ENCODE results near the gene C4orf36.

The C4orf36 gene

DNA sequence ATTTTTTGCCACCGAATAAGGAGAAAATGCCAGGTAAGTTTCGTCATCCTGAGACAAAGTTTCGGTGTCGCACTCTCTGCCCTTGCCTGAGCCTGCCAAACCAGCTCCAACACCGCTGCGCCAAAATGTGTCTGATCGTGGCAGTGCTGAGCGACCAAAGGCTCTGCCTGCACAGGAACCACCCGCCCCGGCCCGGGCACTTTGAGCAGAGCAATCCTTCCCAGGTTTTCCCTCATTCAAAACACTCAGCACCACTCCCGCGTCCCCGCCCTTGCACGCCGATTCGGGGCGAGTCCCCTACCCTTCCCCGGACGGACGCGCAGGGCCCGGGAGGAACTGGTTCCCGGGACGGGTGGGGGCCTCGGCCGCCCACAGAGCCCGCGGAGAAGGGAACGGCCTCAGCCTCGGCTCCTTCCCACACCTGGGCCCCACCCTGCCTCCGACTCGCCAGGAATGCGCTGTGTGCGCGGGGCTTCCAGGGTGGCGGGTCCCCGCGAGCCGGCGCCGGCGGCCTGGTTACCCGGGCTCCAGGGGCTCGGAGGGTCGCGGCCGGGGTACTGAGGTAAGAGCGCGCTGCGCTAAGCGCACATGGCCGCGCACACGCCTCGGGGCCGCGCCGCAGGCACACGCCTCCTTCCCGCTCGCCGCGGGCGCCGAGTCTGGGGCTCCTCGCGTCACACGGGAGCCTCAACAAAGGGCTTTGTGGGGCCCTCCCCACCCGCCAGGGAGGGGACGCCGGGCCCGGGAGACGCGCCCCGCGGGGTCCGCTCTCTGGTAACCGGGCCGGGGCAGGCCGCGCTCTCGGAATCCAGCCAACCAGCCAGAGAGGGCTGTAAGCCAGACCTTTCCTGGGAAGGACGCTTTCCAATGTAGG, at the start of gene C4orf36:
TSS of gene C4orf36 (minus strand) at position 661 of the 874 bp plus-strand sequence. CDS start 902 bp downstream, outside the sequence.
- Mint-ChIP-seq H3K9me3 (no peaks in the 10 kb centered on the region), H3K36me3 (ENCODE audit: low read depth) (no peaks in the 10 kb centered on the region), H3K27ac (peak within 1 kb of the TSS; percentile 41), H3K27me3 (peaks cover 21% of the 10 kb centered on the region), H3K4me1 (ENCODE audit: low read depth) (peaks cover 8% of the 10 kb centered on the region), H3K4me3 (peak within 1 kb of the TSS; percentile 80)

DNA sequence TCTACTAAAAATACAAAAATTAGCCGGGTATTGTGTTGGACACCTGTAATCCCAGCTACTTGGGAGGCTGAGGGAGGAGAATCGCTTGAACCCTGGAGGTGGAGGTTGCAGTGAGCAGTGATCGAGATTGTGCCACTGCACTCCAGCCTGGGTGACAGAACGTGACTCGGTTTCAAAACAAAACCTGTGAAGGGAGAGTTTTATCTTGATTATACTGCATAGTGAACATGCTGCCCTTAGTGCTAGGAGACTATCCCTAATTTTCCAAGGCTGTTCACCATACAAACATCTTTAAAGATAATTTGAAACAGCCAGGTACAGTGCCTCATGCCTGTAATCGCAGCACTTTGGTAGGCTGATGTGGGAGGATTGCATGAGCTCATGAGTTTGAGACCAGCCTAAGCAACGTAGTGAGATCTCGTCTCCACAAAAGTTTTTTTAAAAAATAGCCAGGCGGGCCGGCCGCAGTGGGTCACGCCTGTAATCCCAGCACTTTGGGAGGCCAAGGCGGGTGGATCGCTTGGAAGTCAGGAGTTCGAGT, 48.8 kb upstream of the C4orf36 start:
- Mint-ChIP-seq H3K9me3 (no peaks in the 10 kb centered on the region), H3K4me1 (ENCODE audit: low read depth) (peaks cover 78% of the 10 kb centered on the region), H3K4me3 (no peak overlapping the region), H3K36me3 (ENCODE audit: low read depth) (peaks cover 4% of the 10 kb centered on the region), H3K27ac (no peak overlapping the region), H3K27me3 (no peaks in the 10 kb centered on the region)

DNA sequence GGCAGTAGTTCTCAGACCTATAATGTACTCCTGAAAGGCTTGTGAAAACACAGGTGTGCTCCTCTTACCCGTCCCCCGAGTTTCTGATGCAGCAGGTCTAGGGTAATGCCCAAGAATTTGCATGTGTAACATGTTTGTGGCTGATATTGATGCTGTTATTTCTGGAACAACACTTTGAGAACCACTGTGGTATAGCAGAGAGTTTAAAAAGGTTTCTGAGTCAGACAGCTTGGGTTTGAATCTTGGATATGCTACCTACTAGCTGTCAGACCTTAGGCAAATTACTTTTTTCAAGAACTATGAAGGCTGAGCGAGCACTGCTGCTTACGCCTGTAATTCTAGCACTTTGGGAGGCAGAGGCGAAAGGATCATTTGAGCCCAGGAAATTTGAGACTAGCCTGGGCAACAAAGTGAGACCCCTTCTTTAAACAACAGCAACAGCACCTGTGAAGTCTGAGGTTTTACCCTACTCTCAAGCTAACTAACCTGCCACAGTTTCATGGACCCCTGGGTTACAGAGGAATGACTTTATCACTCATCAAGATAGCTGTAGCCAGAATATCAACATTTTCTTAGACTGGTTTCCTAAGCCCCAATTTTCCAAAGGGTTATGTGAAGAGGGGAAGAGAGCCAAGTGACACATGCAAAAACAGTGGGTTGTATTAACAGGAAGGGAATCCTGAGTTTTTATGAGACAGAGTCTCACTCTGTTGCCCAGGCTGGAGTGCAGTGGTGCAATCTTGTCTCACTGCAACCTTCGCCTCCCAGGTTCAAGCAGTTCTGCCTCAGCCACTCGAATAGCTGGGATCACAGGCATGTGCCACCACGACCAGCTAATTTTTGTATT, 47.7 kb upstream of the C4orf36 start:
- Mint-ChIP-seq H3K36me3 (ENCODE audit: low read depth) (peaks cover 4% of the 10 kb centered on the region), H3K4me3 (peak overlapping the region; percentile 60), H3K4me1 (ENCODE audit: low read depth) (peaks cover 74% of the 10 kb centered on the region), H3K9me3 (no peaks in the 10 kb centered on the region), H3K27me3 (no peaks in the 10 kb centered on the region), H3K27ac (peak overlapping the region; percentile 86)

DNA sequence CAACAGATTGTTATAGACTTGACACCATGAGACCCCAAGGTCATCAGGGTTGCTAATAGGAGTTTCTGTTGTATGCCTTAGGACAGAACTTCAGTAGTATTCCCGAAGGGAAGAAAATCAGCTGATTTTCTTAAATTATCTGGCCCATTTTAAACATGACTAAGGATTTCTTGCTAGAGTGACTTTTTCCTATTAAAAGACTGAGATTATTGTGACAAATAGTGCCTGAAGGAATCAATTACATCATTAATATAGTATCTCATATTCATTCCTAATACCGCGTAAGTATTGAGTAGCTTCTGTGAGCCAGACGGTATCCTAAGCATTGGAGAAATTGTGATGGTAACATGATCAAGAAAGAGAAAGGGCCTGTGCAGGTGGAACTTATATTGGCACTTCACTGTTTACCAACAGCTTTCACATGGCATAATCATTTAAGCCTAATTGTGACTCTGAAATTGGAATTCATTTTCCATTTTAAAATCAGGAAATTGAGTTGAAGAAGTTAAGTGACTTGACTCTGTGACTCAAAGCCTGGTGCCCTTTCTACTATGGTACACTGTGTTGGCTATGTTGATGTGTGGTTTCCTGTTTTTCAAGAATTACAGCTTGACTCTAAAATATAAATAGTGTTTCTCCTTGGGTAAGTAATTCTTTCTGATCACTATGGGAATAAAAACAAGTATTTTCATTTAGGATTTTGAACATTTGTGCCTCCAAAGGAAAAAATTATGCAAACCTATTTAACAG, 46.7 kb upstream of the C4orf36 start:
- peak overlapping the region; percentile 60 for H3K4me3 Mint-ChIP-seq
- H3K4me1 Mint-ChIP-seq (ENCODE audit: low read depth) = peaks cover 70% of the 10 kb centered on the region
- peaks cover 4% of the 10 kb centered on the region for H3K36me3 Mint-ChIP-seq (ENCODE audit: low read depth)
- peak overlapping the region; percentile 86 for H3K27ac Mint-ChIP-seq
- no peaks in the 10 kb centered on the region for H3K9me3 Mint-ChIP-seq
- no peaks in the 10 kb centered on the region for H3K27me3 Mint-ChIP-seq

DNA sequence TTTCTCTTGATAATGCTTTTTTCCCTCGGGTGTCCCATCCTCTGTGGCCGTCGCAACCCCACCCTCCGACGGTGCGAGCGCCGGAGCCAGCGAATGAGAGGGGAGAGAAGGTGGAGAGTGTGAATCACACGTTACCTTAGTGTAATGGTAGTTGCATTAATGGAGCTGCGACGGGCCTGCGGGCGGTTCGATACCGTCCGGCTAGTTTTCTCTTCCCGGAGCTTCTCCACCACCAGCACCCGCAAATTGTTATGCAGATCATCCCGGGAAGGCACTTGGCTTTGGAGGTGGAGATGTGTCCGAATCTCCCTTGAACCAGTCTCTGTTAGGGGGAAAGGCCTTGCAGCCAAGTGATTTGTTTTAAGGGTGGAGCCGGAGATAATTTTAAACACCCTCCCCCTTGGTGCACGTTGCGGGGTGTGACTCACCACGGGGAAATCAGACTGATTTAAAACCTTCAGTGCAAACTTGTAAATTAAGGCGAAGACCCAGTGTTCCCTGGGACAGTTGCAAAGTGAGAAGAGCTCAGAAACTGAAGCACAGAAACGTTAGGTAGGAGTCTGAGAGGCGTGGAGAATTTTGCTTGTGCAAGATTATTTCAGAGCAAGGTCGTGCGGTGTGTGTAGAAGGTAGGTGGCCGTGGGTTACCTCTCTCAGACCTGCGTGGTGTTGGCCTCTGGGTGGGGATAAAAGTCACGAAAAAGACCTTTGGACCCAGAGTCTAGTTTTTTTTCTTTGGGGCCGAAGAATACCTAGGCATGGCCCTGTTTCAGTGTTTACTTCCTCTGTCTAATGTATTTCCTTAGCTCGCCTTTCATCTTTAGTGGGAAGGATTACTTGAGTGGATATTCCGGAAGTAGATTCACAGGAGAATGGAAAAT, 43.9 kb upstream of the C4orf36 start:
- peaks cover 63% of the 10 kb centered on the region for H3K4me1 Mint-ChIP-seq (ENCODE audit: low read depth)

GRCh38 chr4:86935566-86935852, 43.3 kb upstream of the C4orf36 start:
- Mint-ChIP-seq H3K4me3 (peak overlapping the region; percentile 92), H3K27ac (peak overlapping the region; percentile 98), H3K36me3 (ENCODE audit: low read depth) (peaks cover 5% of the 10 kb centered on the region), H3K9me3 (no peaks in the 10 kb centered on the region), H3K27me3 (no peaks in the 10 kb centered on the region), H3K4me1 (ENCODE audit: low read depth) (peaks cover 62% of the 10 kb centered on the region)

More for the DNA sequence above, 43.9 kb upstream of the C4orf36 start:
- Mint-ChIP-seq H3K36me3 (ENCODE audit: low read depth) (peaks cover 2% of the 10 kb centered on the region), H3K27me3 (no peaks in the 10 kb centered on the region), H3K9me3 (no peaks in the 10 kb centered on the region), H3K27ac (peak overlapping the region; percentile 98), H3K4me3 (peak overlapping the region; percentile 92)

DNA sequence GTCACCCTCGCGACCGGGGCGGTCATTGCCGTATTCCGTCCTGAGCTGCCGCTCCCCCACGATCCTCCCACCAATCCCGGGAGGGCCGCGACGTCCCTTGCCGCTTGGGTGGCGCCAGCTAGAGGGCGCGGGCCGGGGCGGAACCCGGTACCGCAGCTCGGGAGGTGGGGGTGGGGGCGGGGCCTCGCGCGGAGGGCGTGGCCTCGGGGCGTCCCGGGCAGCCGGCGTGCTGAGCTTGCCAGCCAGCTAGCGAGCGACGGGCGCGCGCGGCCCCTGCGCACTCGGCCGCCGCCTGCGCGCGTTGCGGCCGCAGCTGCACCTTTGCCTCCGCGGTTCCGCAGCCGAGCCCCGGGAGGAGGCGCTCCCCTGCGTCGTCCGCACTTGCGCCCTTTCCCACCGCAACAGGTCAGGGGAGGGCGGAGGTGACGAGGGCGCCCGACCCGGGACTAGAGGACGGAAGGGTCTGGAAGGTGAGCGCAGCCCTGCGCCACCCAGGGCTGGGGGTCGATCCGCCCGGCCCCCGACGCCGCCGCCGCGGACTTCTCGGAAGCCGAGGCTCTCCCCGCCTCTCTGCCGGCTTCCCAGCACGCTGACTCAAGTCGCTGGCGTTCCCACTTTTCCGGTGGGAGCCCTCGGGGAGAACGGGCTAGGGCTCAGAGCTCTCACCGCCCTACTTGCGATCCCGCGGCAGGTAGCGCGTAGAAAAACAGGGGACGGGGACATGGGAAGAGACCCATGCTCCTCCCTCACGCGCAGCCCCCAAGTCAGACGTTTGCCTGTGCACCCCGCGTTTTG, 42.7 kb upstream of the C4orf36 start, which contains the start of gene AFF1:
TSS of gene AFF1 (plus strand) at position 241 of the 795 bp plus-strand sequence. CDS start 13,523 bp downstream, outside the sequence.
- peaks cover 56% of the 10 kb centered on the region for H3K4me1 Mint-ChIP-seq (ENCODE audit: low read depth)

DNA sequence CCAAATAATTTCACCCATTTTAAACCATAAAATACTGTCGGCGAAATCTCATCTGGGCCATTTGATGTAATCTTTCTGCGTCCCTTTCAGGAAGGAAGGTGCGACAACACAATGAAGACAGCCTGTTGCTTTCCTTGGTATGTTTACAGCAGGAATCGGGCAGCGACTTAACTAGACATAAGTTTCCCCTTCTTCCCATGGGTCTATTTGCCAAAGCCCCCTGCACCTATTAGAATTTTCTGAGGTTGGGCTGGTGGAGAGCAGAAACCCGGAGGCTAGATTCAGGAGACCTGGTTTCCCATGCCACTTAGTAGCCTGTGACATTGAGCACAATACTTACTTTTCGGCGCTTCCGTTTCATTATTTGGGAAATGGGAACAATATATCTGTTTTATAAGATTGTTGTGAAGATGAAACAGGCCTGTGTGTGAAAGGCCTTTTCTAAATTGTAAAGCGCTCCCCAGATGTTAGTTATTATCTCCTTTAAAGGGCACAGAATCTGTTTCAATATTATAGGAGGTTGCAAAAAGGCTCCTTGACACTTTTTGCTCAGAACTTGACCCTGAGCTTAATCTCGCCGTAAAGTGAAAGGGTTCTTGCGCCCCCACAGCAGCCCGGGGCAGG, 42.0 kb upstream of the C4orf36 start:
- H3K27me3 Mint-ChIP-seq = no peaks in the 10 kb centered on the region
- peak overlapping the region; percentile 87 for H3K4me3 Mint-ChIP-seq
- H3K4me1 Mint-ChIP-seq (ENCODE audit: low read depth) = peaks cover 49% of the 10 kb centered on the region
- H3K9me3 Mint-ChIP-seq = no peaks in the 10 kb centered on the region
- peak overlapping the region; percentile 84 for H3K27ac Mint-ChIP-seq
- peaks cover 5% of the 10 kb centered on the region for H3K36me3 Mint-ChIP-seq (ENCODE audit: low read depth)

More for the DNA sequence above, 42.7 kb upstream of the C4orf36 start, which contains the start of gene AFF1:
- H3K27ac Mint-ChIP-seq = peak within 1 kb of the TSS; percentile 98
- peak within 1 kb of the TSS; percentile 92 for H3K4me3 Mint-ChIP-seq
- H3K27me3 Mint-ChIP-seq = no peaks in the 10 kb centered on the region
- no peaks in the 10 kb centered on the region for H3K9me3 Mint-ChIP-seq
- peaks cover 5% of the 10 kb centered on the region for H3K36me3 Mint-ChIP-seq (ENCODE audit: low read depth)

DNA sequence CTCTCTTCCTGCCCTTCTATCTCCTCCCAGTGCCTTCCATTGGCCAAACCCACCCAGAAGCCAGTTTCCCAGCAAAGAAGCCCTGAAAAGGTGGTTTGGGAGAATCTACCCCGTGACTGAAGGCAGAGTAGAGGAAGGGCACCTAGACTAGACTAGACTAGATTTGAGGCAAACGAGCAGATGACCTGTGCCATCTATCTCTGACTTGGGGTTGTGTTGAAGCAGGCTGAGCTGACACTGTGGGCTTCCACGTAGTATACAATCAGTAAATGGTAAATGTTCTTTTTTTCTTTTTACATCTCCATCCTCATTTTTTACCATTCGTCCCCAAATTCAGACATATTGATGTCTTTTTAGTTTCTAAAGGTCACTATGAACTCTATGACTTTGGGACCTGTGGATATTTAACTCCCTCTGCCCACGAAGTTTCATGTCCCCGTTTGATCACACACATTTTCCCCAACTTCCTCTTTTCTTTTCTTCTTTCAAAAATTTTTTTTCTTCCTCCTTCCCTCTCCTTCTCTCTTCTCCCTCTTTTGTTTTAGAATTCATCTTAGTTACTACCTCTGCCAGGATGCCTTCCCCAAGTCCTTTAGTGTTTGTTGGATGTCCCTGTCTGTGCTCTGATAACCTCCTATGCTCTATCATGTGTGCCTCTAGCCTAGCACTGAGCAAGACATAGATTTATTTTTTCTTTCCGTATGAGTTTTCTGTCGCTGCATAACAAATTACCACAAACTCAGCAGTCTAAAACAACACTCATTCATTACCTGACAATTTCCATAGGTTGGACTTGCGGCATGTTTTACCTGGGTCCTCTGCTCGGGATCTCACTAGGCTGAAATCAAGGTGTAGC, 36.4 kb upstream of the C4orf36 start:
- peaks cover 29% of the 10 kb centered on the region for H3K4me1 Mint-ChIP-seq (ENCODE audit: low read depth)
- no peaks in the 10 kb centered on the region for H3K27me3 Mint-ChIP-seq
- H3K36me3 Mint-ChIP-seq (ENCODE audit: low read depth) = peaks cover 5% of the 10 kb centered on the region
- H3K4me3 Mint-ChIP-seq = peak overlapping the region; percentile 17
- H3K9me3 Mint-ChIP-seq = no peaks in the 10 kb centered on the region
- peak overlapping the region; percentile 89 for H3K27ac Mint-ChIP-seq

GRCh38 chr4:86927843-86928395, 35.7 kb upstream of the C4orf36 start:
- Mint-ChIP-seq H3K4me3 (no peak overlapping the region), H3K27me3 (no peaks in the 10 kb centered on the region), H3K27ac (peak overlapping the region; percentile 89), H3K9me3 (no peaks in the 10 kb centered on the region), H3K4me1 (ENCODE audit: low read depth) (peaks cover 28% of the 10 kb centered on the region), H3K36me3 (ENCODE audit: low read depth) (peaks cover 5% of the 10 kb centered on the region)

DNA sequence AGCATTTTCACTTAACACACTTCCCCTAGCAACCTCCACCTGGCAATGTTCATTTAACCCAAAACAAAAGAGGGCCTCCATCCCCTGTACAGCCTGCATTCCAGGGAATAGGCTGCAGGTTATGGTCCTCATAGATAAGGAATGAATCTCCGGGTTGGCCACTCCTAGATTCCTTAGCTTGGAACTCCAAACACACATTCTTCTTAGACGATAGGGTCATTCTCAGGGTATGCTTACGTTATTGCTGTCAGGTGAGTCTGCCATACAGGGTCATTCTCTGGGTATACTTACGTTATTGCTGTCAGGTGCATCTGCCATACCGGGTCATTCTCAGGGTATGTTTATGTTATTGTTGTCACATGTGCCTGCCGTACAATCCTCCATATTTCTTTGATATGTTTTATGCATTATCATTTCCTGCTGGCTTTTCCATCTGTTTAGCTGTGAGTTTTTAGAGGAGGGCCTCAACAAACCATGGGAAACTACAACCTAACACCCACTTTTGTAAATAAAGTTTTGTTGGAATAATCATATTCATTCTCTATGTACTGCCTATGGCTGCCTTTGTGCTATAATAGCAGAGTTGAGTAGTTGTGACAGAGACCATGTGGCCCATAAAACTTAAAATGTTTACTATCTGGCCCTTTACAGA, 34.3 kb upstream of the C4orf36 start:
- H3K36me3 Mint-ChIP-seq (ENCODE audit: low read depth) = peaks cover 5% of the 10 kb centered on the region
- H3K4me1 Mint-ChIP-seq (ENCODE audit: low read depth) = peaks cover 28% of the 10 kb centered on the region
- no peaks in the 10 kb centered on the region for H3K9me3 Mint-ChIP-seq
- H3K27ac Mint-ChIP-seq = no peak overlapping the region
- no peaks in the 10 kb centered on the region for H3K27me3 Mint-ChIP-seq
- H3K4me3 Mint-ChIP-seq = no peak overlapping the region
